ENCODE measurements around the gene TRAPPC5. TPM values are rescaled to one million over a fixed set of nuclear protein-coding genes. Genes with fewer than 3 reads are reported as not detected.

Gene TRAPPC5
- total RNA-seq, 1 experiment from 2014 or later = 101 TPM

DNA sequence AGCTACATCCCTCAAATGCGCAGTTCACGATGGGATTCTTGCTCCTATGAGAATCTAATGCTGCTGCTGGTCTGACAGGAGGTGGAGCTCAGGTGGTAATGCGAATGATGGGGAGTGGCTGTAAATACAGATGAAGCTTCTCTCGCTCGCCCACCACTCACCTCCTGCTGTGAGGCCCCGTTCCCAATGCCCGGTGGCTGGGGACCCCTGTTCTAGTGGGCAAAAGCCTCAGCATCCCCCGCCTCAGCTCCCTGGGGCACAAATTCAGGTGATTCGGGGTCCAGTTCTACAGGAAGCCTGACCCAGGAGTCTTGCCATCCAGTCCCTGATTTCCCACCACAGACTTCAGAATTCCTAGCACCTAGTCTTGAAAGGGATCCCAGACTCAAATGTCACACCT is 8.1 kb upstream of the TRAPPC5 start:
- Histone ChIP-seq H3K4me2 (ENCODE audit: low read length) (no peak overlapping the region), H2AFZ (ENCODE audit: low read depth, low read length, poor library complexity, severe bottlenecking) (no peak overlapping the region), H4K20me1 (ENCODE audit: insufficient read depth) (no peaks in the 10 kb centered on the region), H3K9ac (ENCODE audit: low read length) (no peak overlapping the region), H3K4me1 (ENCODE audit: control insufficient read depth in 1 of 2, insufficient read depth in 2 of 2, low read length in 2 of 2) (peaks cover 3 to 10% of the 10 kb centered on the region in 2 experiments; a peak in 3 of 4 replicates), H3K79me2 (ENCODE audit: insufficient read depth, low read length) (no peaks in the 10 kb centered on the region), H3K4me3 (replicated peaks in 1 of 2; ENCODE audit: low read depth in 1 of 2, low read length in 2 of 2) (no peak overlapping the region), H3K9me2 (ENCODE audit: insufficient read depth) (no peaks in the 10 kb centered on the region), H3K27me3 (ENCODE audit: insufficient read depth, low read length) (no peaks in the 10 kb centered on the region), H3K27ac (ENCODE audit: low read depth, low read length) (no peak overlapping the region), H3K36me3 (ENCODE audit: control insufficient read depth in 1 of 2, insufficient read depth in 2 of 2, low read length in 2 of 2) (no peaks in the 10 kb centered on the region), H3K9me3 (ENCODE audit: control insufficient read depth in 1 of 2, insufficient read depth in 1 of 2, low read depth in 1 of 2, low read length in 2 of 2) (peaks cover 0 to 3% of the 10 kb centered on the region in 2 experiments; a peak in 1 of 4 replicates)
- no peak for ATAC-seq
- DNase-seq (ENCODE audit: low read depth, low spot score) = no peak
- ChIA-PET CTCF (no interaction called here), POLR2A (no interaction called here), RAD21 (ENCODE audit: low non-redundant PET in 1 of 2, low total read pairs in 2 of 2, uncharacterized antibody in 2 of 2, unreplicated experiment in 2 of 2) (no interaction called here)
- intact Hi-C loops (cut with micrococcal nuclease) = no loop called here
- BruUV-seq (replicated peaks) = no TSS peak
- TF ChIP-seq CEBPB (IDR thresholded peaks at IDR 0.05; ENCODE audit: low read depth) (no peak), TCF7L2 (IDR thresholded peaks at IDR 0.05; ENCODE audit: borderline replicate concordance, extremely low read depth, insufficient read depth, insufficient read length) (no peak), JUND (IDR thresholded peaks at IDR 0.05) (no peak), POLR2A (IDR thresholded peaks at IDR 0.05; ENCODE audit: borderline replicate concordance, extremely low read depth, insufficient read depth, insufficient read length) (no peak), EZH2phosphoT487 (IDR thresholded peaks at IDR 0.05; ENCODE audit: borderline replicate concordance) (no peak), SIN3A (IDR thresholded peaks at IDR 0.05; ENCODE audit: low read depth) (no peak)
- TF ChIP-seq, protein P1, sequence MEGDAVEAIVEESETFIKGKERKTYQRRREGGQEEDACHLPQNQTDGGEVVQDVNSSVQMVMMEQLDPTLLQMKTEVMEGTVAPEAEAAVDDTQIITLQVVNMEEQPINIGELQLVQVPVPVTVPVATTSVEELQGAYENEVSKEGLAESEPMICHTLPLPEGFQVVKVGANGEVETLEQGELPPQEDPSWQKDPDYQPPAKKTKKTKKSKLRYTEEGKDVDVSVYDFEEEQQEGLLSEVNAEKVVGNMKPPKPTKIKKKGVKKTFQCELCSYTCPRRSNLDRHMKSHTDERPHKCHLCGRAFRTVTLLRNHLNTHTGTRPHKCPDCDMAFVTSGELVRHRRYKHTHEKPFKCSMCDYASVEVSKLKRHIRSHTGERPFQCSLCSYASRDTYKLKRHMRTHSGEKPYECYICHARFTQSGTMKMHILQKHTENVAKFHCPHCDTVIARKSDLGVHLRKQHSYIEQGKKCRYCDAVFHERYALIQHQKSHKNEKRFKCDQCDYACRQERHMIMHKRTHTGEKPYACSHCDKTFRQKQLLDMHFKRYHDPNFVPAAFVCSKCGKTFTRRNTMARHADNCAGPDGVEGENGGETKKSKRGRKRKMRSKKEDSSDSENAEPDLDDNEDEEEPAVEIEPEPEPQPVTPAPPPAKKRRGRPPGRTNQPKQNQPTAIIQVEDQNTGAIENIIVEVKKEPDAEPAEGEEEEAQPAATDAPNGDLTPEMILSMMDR (IDR thresholded peaks at IDR 0.05 in 2 of 3, conservative IDR thresholded peaks at IDR 0.05 in 1 of 3; ENCODE audit: borderline replicate concordance in 1 of 3, insufficient read depth in 1 of 3, low read depth in 2 of 3, low read length in 2 of 3) = no peak
